ENCODE data around the gene CPNE8.

Gene CPNE8

GRCh38 chr12:38761111-38761510 is 144.3 kb downstream of the CPNE8 start:
- TF ChIP-seq YY1 (IDR thresholded peaks at IDR 0.05; ENCODE audit: low read depth) (no peak), CEBPB (IDR thresholded peaks at IDR 0.05) (no peak), REST (IDR thresholded peaks at IDR 0.05; ENCODE audit: low read depth) (no peak), RAD21 (IDR thresholded peaks at IDR 0.05; ENCODE audit: low read depth) (no peak), FOXM1 (IDR thresholded peaks at IDR 0.05; ENCODE audit: borderline replicate concordance, low read depth) (no peak), CREB1 (IDR thresholded peaks at IDR 0.05; ENCODE audit: low read depth) (no peak), TCF12 (IDR thresholded peaks at IDR 0.05; ENCODE audit: low read depth) (no peak)

GRCh38 chr12:38759621-38760020 is 145.8 kb downstream of the CPNE8 start:
- TF ChIP-seq TCF12 (IDR thresholded peaks at IDR 0.05; ENCODE audit: low read depth) (no peak), TEAD4 (IDR thresholded peaks at IDR 0.05) (no peak), EGR1 (IDR thresholded peaks at IDR 0.05) (no peak), MAX (IDR thresholded peaks at IDR 0.05) (no peak), USF1 (IDR thresholded peaks at IDR 0.05) (no peak), TAF1 (IDR thresholded peaks at IDR 0.05; ENCODE audit: low read depth) (no peak), YY1 (IDR thresholded peaks at IDR 0.05; ENCODE audit: low read depth) (no peak), CREB1 (IDR thresholded peaks at IDR 0.05; ENCODE audit: low read depth) (no peak), CEBPB (IDR thresholded peaks at IDR 0.05) (no peak), REST (IDR thresholded peaks at IDR 0.05; ENCODE audit: low read depth) (no peak), EP300 (IDR thresholded peaks at IDR 0.05; ENCODE audit: borderline replicate concordance) (no peak)

GRCh38 chr12:38746744-38747143 is 158.6 kb downstream of the CPNE8 start:
- TF ChIP-seq TEAD4 (IDR thresholded peaks at IDR 0.05) (no peak), EP300 (IDR thresholded peaks at IDR 0.05; ENCODE audit: borderline replicate concordance) (no peak), TAF1 (IDR thresholded peaks at IDR 0.05; ENCODE audit: low read depth) (no peak), USF1 (IDR thresholded peaks at IDR 0.05) (no peak), ZBTB7A (IDR thresholded peaks at IDR 0.05; ENCODE audit: low read depth) (no peak), YY1 (IDR thresholded peaks at IDR 0.05; ENCODE audit: low read depth) (no peak), MAX (IDR thresholded peaks at IDR 0.05) (no peak), CEBPB (IDR thresholded peaks at IDR 0.05) (no peak), REST (IDR thresholded peaks at IDR 0.05; ENCODE audit: low read depth) (no peak), RAD21 (IDR thresholded peaks at IDR 0.05; ENCODE audit: low read depth) (no peak), EGR1 (IDR thresholded peaks at IDR 0.05) (no peak), CREB1 (IDR thresholded peaks at IDR 0.05; ENCODE audit: low read depth) (no peak), TCF12 (IDR thresholded peaks at IDR 0.05; ENCODE audit: low read depth) (no peak), FOXM1 (IDR thresholded peaks at IDR 0.05; ENCODE audit: borderline replicate concordance, low read depth) (no peak)

GRCh38 chr12:38745601-38746000 is 159.8 kb downstream of the CPNE8 start:
- TF ChIP-seq EGR1 (IDR thresholded peaks at IDR 0.05), result no peak
- TF ChIP-seq EP300 (IDR thresholded peaks at IDR 0.05; ENCODE audit: borderline replicate concordance), result no peak
- no peak for TF ChIP-seq ZBTB7A (IDR thresholded peaks at IDR 0.05; ENCODE audit: low read depth)
- TF ChIP-seq REST (IDR thresholded peaks at IDR 0.05; ENCODE audit: low read depth), result no peak
- no peak for TF ChIP-seq TEAD4 (IDR thresholded peaks at IDR 0.05)
- TF ChIP-seq CEBPB (IDR thresholded peaks at IDR 0.05), result no peak
- no peak for TF ChIP-seq CREB1 (IDR thresholded peaks at IDR 0.05; ENCODE audit: low read depth)
- TF ChIP-seq TCF12 (IDR thresholded peaks at IDR 0.05; ENCODE audit: low read depth), result no peak
- no peak for TF ChIP-seq NFIC (IDR thresholded peaks at IDR 0.05)
- no peak for TF ChIP-seq RAD21 (IDR thresholded peaks at IDR 0.05; ENCODE audit: low read depth)
- TF ChIP-seq USF1 (IDR thresholded peaks at IDR 0.05), result no peak
- TF ChIP-seq TAF1 (IDR thresholded peaks at IDR 0.05; ENCODE audit: low read depth), result no peak
- TF ChIP-seq FOXM1 (IDR thresholded peaks at IDR 0.05; ENCODE audit: borderline replicate concordance, low read depth), result no peak
- no peak for TF ChIP-seq YY1 (IDR thresholded peaks at IDR 0.05; ENCODE audit: low read depth)
- no peak for TF ChIP-seq MAX (IDR thresholded peaks at IDR 0.05)

All from Ishikawa (cell line).